ENCODE data around the gene THSD1.
"Not testable (repeated sequence)": the region's sequence is repeated elsewhere in the genome, so short reads cannot be mapped to it uniquely, and the experiment has no call there.

GRCh38 chr13:52337828-52338455 lies 68.0 kb downstream of the THSD1 start:
- TF ChIP-seq CTCF (IDR thresholded peaks at IDR 0.05; ENCODE audit: low read depth, low read length); POLR2A (IDR thresholded peaks at IDR 0.05; ENCODE audit: extremely low read depth, insufficient read length); MAX (IDR thresholded peaks at IDR 0.05; ENCODE audit: low read depth, low read length): not testable (repeated sequence)
